Effector CD4-positive, alpha-beta T cell (primary cell): ENCODE data around the gene SCN1B.
"Not testable (repeated sequence)": the region's sequence is repeated elsewhere in the genome, so short reads cannot be mapped to it uniquely, and the experiment has no call there.

Experiments
- DNase-seq: peaks from one replicate; pipeline ENCODE4 v3.0.0-alpha.2; 2020
- total RNA-seq: gene quantifications from one replicate; lab custom pipeline; 2026; lab: John Stamatoyannopoulos, UW

Gene SCN1B
- 1.9 reads per million, percentile 2 among the genes with 10 or more reads in this experiment for total RNA-seq

GRCh38 chr19:35030257-35031071 is at the start of gene SCN1B:
Gene SCN1B, plus strand, starts transcription at chr19:35030470. Its CDS starts 351 bp downstream, at chr19:35030821.
- peak; percentile 38 for DNase-seq

- DNase-seq = no peak
These were observed 48.0 kb upstream of the SCN1B start for GRCh38 chr19:34982275-34982674.

GRCh38 chr19:34983786-34984185 is 46.5 kb upstream of the SCN1B start:
- DNase-seq = no peak

- DNase-seq = no peak
These were observed 46.0 kb upstream of the SCN1B start for GRCh38 chr19:34984287-34984686.

- no peak for DNase-seq
These were observed 44.8 kb upstream of the SCN1B start for GRCh38 chr19:34985249-34986022.

GRCh38 chr19:34988119-34988518 is 42.2 kb upstream of the SCN1B start:
- no peak for DNase-seq

- no peak for DNase-seq
These were observed 41.0 kb upstream of the SCN1B start for GRCh38 chr19:34989298-34989697.

GRCh38 chr19:34990578-34991192 is 39.6 kb upstream of the SCN1B start:
- no peak for DNase-seq

- DNase-seq = no peak
These were observed 38.5 kb upstream of the SCN1B start for GRCh38 chr19:34991542-34992333.

GRCh38 chr19:34992582-34992981 is 37.7 kb upstream of the SCN1B start:
- DNase-seq = not testable (repeated sequence)

- no peak for DNase-seq
These were observed 36.0 kb upstream of the SCN1B start for GRCh38 chr19:34994286-34994642.

- no peak for DNase-seq
These were observed 35.4 kb upstream of the SCN1B start for GRCh38 chr19:34994643-34995541.

GRCh38 chr19:34995551-34995950 is 34.7 kb upstream of the SCN1B start:
- DNase-seq = no peak

- DNase-seq = no peak
These were observed 33.1 kb upstream of the SCN1B start for GRCh38 chr19:34997071-34997617.

- not testable (repeated sequence) for DNase-seq
These were observed 32.0 kb upstream of the SCN1B start for GRCh38 chr19:34998224-34998623.

- no peak for DNase-seq
These were observed 31.3 kb upstream of the SCN1B start for GRCh38 chr19:34998777-34999497.

- DNase-seq = peak; percentile 57
These were observed 30.6 kb upstream of the SCN1B start, which contains the start of gene GRAMD1A for GRCh38 chr19:34999498-35000337. Gene GRAMD1A, plus strand, starts transcription at chr19:35000323. Its CDS starts 156 bp downstream, at chr19:35000479.

- DNase-seq = no peak
These were observed 30.0 kb upstream of the SCN1B start for GRCh38 chr19:35000338-35000646.

GRCh38 chr19:35000647-35001501 is 29.4 kb upstream of the SCN1B start:
- DNase-seq = peak; percentile 69
